ENCODE results near the gene GBX1. TPM values are rescaled to one million over a fixed set of nuclear protein-coding genes. Genes with fewer than 3 reads are reported as not detected.

Gene GBX1
- total and polyA plus RNA-seq, 5 donors from 2014 or later: not detected

DNA sequence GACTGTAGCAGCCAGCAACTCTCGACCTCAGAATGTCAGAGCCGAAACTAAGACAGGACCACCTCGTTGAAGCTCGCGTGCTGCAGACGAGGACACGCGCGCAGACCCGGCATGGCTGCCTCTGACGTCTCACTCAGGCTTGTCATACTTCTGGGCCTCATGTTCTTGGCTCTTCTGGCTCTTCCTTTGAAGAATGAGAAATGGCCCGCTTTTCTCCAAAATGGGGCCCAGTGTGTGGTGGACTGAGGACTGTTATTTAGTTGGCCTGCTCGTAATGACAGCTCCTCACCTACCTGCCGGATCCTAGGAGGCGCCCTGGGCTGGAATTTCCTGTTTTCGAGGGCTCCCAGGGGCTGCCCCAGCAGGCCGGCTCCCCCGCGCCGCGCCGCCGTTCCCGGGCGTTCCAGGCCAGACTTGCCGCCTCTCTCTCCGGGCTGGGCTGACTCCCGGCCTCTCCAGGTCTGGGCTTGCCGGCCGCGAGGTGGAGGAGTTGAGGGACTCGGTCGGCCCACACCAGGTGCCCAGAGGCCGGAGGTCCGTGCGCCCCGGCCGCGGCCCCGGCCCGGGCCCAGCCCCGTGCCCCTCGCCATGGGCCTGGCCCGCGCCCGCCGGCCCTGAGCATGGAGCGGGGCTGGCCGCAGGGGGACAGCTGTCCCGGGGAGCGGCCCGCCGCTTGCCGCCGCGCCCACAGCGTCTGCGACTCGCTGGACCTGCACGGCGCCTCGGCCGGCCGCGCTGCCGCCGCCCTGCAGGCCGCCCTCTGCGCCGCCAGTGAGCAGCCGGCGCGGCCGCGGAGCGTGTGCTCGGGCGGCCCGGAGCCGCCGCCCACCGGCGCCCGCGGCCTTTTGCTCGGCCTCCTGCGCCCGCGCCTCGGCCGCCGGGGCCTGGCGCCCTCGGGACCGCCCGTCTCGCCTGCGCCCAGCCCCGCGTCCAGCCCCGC is 53.1 kb downstream of the GBX1 start:
- Mint-ChIP-seq H3K36me3 (no peaks in the 10 kb centered on the region), H3K4me3 (peak overlapping the region; percentile 27 to 52 (median 44)), H3K27ac (no peak overlapping the region), H3K4me1 (peaks cover 0 to 23% (median 3%) of the 10 kb centered on the region in 4 donors), H3K27me3 (peaks cover 16% of the 10 kb centered on the region), H3K9me3 (no peaks in the 10 kb centered on the region)
- ATAC-seq (ENCODE audit: low read depth in 2 of 2) (no peak), DNase-seq (no peak)
- peaks cover 9% of the 10 kb centered on the region for H3K4me1 ChIP-seq (ENCODE audit: control insufficient read depth, insufficient read depth, low read length, poor library complexity, severe bottlenecking)
- H3K27ac ChIP-seq (ENCODE audit: insufficient read depth, low read length, poor library complexity, severe bottlenecking): no peak overlapping the region
- no peak overlapping the region for H3K4me3 ChIP-seq (ENCODE audit: low read depth, low read length)
- H3K9me3 ChIP-seq (ENCODE audit: control insufficient read depth in 2 of 2, low read length in 2 of 2): no peaks in the 10 kb centered on the region
- no peaks in the 10 kb centered on the region for H3K36me3 ChIP-seq (ENCODE audit: control insufficient read depth, insufficient read depth, low read length)
- H3K27me3 ChIP-seq (ENCODE audit: control insufficient read depth, insufficient read depth, low read length): no peaks in the 10 kb centered on the region

DNA sequence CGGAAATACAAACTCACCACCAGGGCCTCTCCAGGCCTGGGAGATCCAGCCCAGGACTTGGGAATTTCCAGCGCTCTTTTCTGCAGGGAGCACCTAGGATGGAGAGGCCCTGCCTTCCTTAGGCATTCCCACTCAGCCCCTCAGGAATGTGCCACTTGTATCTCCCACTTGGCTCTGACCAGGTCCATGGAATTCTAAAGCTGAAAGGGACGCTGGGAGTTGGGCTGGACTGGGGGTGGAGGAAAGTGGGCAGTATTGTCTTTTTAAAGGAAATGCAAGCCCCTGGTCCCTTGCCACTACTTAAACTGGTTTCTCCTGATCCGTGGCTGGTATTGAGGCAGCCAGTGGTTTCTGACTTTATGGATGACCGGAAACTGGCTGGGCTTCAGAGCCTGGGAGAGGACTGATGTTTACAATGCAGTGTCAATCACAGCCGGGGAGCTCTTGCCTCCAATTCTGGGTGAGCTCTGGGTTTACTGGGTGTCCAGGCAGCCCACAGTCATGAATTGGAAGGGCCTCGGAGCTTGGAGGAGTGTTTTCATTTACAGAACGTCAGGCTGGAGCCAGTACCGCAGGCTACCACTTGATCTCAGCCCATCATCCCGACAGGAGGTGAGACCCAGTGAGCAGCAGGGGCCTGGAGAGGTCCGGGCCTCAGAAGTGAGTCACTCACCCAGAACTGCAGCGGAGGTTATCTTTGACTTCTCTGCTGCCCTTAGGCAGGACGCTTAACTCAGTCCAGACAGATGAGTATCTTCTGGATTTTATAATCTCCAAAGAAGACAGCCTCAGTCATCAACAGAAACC is 53.9 kb downstream of the GBX1 start:
- no peak for ATAC-seq (ENCODE audit: low read depth in 2 of 2)
- H3K9me3 ChIP-seq (ENCODE audit: control insufficient read depth in 2 of 2, low read length in 2 of 2): no peaks in the 10 kb centered on the region
- H3K36me3 ChIP-seq (ENCODE audit: control insufficient read depth, insufficient read depth, low read length): no peaks in the 10 kb centered on the region
- no peaks in the 10 kb centered on the region for H3K9me3 Mint-ChIP-seq
- no peak for DNase-seq
- peaks cover 0 to 18% (median 3%) of the 10 kb centered on the region in 4 donors for H3K4me1 Mint-ChIP-seq
- peaks cover 9% of the 10 kb centered on the region for H3K4me1 ChIP-seq (ENCODE audit: control insufficient read depth, insufficient read depth, low read length, poor library complexity, severe bottlenecking)
- peak overlapping the region; percentile 27 to 65 (median 48) for H3K4me3 Mint-ChIP-seq
- H3K27me3 Mint-ChIP-seq: peaks cover 14% of the 10 kb centered on the region
- H3K27me3 ChIP-seq (ENCODE audit: control insufficient read depth, insufficient read depth, low read length): no peaks in the 10 kb centered on the region
- no peak overlapping the region for H3K4me3 ChIP-seq (ENCODE audit: low read depth, low read length)
- H3K36me3 Mint-ChIP-seq: no peaks in the 10 kb centered on the region
- H3K27ac ChIP-seq (ENCODE audit: insufficient read depth, low read length, poor library complexity, severe bottlenecking): no peak overlapping the region
- H3K27ac Mint-ChIP-seq: no peak overlapping the region

DNA sequence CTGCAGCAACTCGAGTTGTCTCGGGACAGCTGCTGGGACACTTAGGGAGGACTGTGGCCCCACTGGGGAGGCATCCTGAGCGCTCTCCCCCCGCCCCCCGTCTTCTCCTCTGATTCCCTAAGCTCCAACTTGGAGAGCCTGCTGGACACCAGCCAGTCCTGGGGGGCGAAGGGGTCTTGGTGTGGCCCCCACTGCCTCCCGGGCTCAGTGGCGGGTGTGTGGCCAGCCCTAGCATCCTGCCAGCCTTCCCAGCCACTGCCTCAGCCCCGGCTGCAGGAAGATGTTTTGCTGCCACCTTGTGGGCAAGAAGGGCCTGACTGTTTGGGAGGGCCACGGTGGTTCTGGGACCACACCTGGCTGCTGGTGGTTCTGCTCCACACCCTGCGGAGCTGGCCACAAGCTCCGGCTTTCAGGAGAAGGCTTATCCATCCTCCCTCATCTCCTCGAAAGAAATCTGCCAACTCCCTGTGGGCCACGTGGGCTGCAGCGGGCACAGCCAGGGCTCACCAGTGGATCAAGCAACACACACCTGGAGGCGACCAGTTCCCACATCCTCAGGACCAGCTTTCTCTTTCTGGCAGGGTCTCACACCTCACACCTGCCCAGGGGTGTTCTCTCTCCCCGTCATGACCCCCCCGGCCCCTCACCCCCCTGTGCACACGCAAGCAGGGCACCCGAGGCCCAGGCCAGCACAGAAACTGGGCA is 56.4 kb downstream of the GBX1 start:
- Mint-ChIP-seq H3K4me1 (peaks cover 0 to 10% (median 3%) of the 10 kb centered on the region in 4 donors), H3K9me3 (no peaks in the 10 kb centered on the region), H3K27ac (no peak overlapping the region), H3K4me3 (no peak overlapping the region), H3K27me3 (peaks cover 13% of the 10 kb centered on the region), H3K36me3 (no peaks in the 10 kb centered on the region)
- Histone ChIP-seq H3K36me3 (ENCODE audit: control insufficient read depth, insufficient read depth, low read length) (no peaks in the 10 kb centered on the region), H3K27ac (ENCODE audit: insufficient read depth, low read length, poor library complexity, severe bottlenecking) (no peak overlapping the region), H3K4me1 (ENCODE audit: control insufficient read depth, insufficient read depth, low read length, poor library complexity, severe bottlenecking) (peaks cover 8% of the 10 kb centered on the region), H3K9me3 (ENCODE audit: control insufficient read depth in 2 of 2, low read length in 2 of 2) (no peaks in the 10 kb centered on the region), H3K27me3 (ENCODE audit: control insufficient read depth, insufficient read depth, low read length) (no peaks in the 10 kb centered on the region), H3K4me3 (ENCODE audit: low read depth, low read length) (no peak overlapping the region)
- peak; percentile 70 to 72 for ATAC-seq (ENCODE audit: low read depth in 2 of 2)
- peak; percentile 58 to 75 (median 67) for DNase-seq

DNA sequence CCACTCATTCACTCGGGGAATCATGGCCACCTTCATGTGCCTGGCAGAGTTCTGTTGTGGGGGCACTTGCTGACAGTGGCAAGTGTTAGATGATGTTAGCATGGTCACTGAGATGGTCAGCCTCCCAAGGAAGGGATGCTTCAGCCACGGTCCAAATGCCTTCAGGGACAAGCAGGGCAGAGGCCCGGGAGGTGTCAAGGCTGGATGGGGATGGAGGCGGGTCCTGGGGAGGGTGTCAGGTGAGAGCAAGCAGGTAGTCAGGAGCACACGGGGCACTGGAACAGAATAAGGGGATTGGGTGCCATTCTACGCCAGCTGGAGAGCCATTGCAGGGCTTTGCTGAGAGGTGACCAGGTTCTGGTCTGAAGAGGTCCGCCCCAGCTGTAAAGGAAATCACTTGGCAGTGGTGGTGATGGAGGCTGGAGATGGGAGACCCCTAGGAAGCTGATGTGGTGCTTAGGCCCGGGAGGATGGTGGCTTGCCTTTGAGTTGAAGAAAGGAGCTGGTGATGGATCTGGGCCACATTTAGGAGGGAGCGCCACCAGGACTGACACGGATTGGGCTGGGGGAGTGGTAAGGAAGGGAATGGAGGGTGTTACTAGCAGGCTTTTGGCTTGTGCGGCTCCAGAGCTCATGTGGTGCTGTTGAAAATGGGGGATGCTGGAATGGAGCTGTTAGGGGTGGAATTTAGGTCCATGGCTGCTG is 57.1 kb downstream of the GBX1 start:
- Mint-ChIP-seq H3K9me3 (no peaks in the 10 kb centered on the region), H3K27ac (no peak overlapping the region), H3K4me3 (no peak overlapping the region), H3K4me1 (peaks cover 0 to 6% (median 3%) of the 10 kb centered on the region in 4 donors), H3K36me3 (no peaks in the 10 kb centered on the region), H3K27me3 (peaks cover 8% of the 10 kb centered on the region)
- H3K4me1 ChIP-seq (ENCODE audit: control insufficient read depth, insufficient read depth, low read length, poor library complexity, severe bottlenecking): peaks cover 5% of the 10 kb centered on the region
- no peaks in the 10 kb centered on the region for H3K27me3 ChIP-seq (ENCODE audit: control insufficient read depth, insufficient read depth, low read length)
- H3K27ac ChIP-seq (ENCODE audit: insufficient read depth, low read length, poor library complexity, severe bottlenecking): no peak overlapping the region
- no peaks in the 10 kb centered on the region for H3K9me3 ChIP-seq (ENCODE audit: control insufficient read depth in 2 of 2, low read length in 2 of 2)
- DNase-seq (no peak), ATAC-seq (ENCODE audit: low read depth in 2 of 2) (no peak)
- H3K36me3 ChIP-seq (ENCODE audit: control insufficient read depth, insufficient read depth, low read length): no peaks in the 10 kb centered on the region
- H3K4me3 ChIP-seq (ENCODE audit: low read depth, low read length): no peak overlapping the region

DNA sequence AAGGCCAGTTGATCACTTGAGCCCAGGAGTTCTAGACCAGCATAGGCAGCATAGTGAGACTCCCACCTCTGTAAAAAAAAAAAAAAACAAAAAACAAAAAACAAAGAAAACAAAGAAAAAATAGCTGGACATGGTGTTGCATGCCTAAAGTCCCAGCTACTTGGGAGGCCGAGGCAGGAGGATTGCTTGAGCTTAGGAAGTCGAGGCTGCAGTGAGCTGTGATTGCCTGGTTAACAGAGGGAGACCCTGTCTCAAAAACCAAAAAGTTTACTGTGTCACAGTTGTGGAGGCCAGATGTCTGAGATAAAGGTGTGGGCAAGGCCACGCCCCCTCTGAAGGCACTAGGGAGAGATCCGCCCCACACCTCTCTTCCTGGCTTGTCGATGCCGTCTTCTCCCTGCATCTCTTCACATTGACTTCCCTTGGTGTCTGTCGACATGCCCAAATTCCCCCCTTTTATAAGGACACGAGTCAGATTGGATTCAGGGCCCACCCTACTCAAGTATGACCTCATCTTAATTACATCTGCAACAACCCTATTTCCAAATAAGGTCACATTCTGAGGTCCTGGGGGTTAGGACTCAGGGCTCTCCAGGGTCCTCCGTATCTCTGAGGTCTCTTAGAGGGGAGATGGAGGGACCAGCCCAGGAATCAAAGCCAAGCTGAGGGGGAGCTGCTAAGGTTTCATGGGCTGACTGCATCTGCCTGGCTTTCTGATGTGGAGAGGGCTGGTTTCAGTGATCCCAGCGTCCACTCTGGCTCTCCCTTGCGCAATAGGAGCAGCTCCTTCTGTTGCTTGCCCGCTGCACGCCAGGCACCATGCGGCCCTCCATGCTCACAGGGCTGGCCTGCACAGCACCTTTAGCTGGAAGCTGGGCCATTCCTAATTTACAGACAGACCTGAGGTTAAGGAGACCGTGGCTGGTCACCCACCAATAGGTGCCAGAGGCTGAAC is 58.1 kb downstream of the GBX1 start:
- DNase-seq (no peak), ATAC-seq (ENCODE audit: low read depth in 2 of 2) (no peak)
- Histone ChIP-seq H3K4me1 (ENCODE audit: control insufficient read depth, insufficient read depth, low read length, poor library complexity, severe bottlenecking) (peaks cover 5% of the 10 kb centered on the region), H3K9me3 (ENCODE audit: control insufficient read depth in 2 of 2, low read length in 2 of 2) (no peaks in the 10 kb centered on the region), H3K27me3 (ENCODE audit: control insufficient read depth, insufficient read depth, low read length) (no peaks in the 10 kb centered on the region), H3K36me3 (ENCODE audit: control insufficient read depth, insufficient read depth, low read length) (no peaks in the 10 kb centered on the region), H3K27ac (ENCODE audit: insufficient read depth, low read length, poor library complexity, severe bottlenecking) (no peak overlapping the region), H3K4me3 (ENCODE audit: low read depth, low read length) (no peak overlapping the region)
- no peak overlapping the region for H3K4me3 Mint-ChIP-seq
- H3K9me3 Mint-ChIP-seq: no peaks in the 10 kb centered on the region
- peaks cover 0 to 12% (median 3%) of the 10 kb centered on the region in 4 donors for H3K4me1 Mint-ChIP-seq
- H3K27ac Mint-ChIP-seq: peak overlapping the region in 1 of 3 donors; percentile 17
- peaks cover 8% of the 10 kb centered on the region for H3K27me3 Mint-ChIP-seq
- peaks cover 5% of the 10 kb centered on the region for H3K36me3 Mint-ChIP-seq

DNA sequence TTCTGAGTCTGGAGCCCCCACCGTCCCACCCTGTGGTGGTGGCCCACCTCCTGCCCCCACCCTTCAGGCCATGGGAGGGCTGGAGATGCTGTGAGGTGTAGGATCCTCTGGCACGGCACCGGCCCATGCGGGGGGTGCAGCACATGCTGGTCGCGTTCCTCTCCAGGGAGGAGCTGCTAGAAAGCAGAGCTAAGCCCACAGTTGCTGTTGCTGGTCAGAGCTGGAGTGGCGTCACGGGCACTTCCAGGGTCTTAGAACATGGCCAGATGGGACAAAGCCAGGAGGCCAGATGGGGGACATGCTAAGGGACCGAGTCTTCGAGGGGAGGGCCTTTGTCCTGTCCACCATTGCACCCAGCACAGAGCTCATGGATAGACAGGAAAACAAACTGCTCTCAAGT is 59.6 kb downstream of the GBX1 start:
- Histone ChIP-seq H3K4me1 (ENCODE audit: control insufficient read depth, insufficient read depth, low read length, poor library complexity, severe bottlenecking) (peaks cover 5% of the 10 kb centered on the region), H3K27me3 (ENCODE audit: control insufficient read depth, insufficient read depth, low read length) (no peaks in the 10 kb centered on the region), H3K27ac (ENCODE audit: insufficient read depth, low read length, poor library complexity, severe bottlenecking) (no peak overlapping the region), H3K4me3 (ENCODE audit: low read depth, low read length) (no peak overlapping the region), H3K9me3 (ENCODE audit: control insufficient read depth in 2 of 2, low read length in 2 of 2) (no peaks in the 10 kb centered on the region), H3K36me3 (ENCODE audit: control insufficient read depth, insufficient read depth, low read length) (no peaks in the 10 kb centered on the region)
- H3K36me3 Mint-ChIP-seq: peaks cover 7% of the 10 kb centered on the region
- DNase-seq: no peak
- peaks cover 0 to 6% (median 2%) of the 10 kb centered on the region in 4 donors for H3K4me1 Mint-ChIP-seq
- no peak for ATAC-seq (ENCODE audit: low read depth in 2 of 2)
- H3K27me3 Mint-ChIP-seq: peaks cover 8% of the 10 kb centered on the region
- no peak overlapping the region for H3K4me3 Mint-ChIP-seq
- H3K27ac Mint-ChIP-seq: no peak overlapping the region
- H3K9me3 Mint-ChIP-seq: no peaks in the 10 kb centered on the region
